Lung (tissue), 12 donors: Measurements from ENCODE around the gene KRTAP10-6. TPM values are rescaled to one million over a fixed set of nuclear protein-coding genes. Genes with fewer than 3 reads are reported as not detected.

Source experiments
- ATAC-seq: fragments of 200-7000 bp; cut with Tn5 transposase; one replicate; pipeline ENCODE4 v1.9.1; 2020; ENCODE audit warnings: moderate number of reproducible peaks; ENCODE audit not compliant: insufficient read depth, low FRiP score
- DNase-seq, 3 donors: peaks; one replicate each; pipeline ENCODE4 v3.0.0-alpha.2; 2013 to 2017
- H3K27ac ChIP-seq, 2 donors: one replicate each; pipeline ENCODE4 v1.5.1; 2013; ENCODE audit warnings: mild to moderate bottlenecking in 2 of 2, moderate library complexity in 2 of 2, control low read depth in 1 of 2, inconsistent platforms in 1 of 2, low read depth in 1 of 2, low read length in 1 of 2
- H3K27me3 ChIP-seq, 3 donors: one replicate each; pipeline ENCODE4 v1.5.1; 2013; ENCODE audit warnings: low read length in 2 of 3; ENCODE audit not compliant: control insufficient read depth in 3 of 3, insufficient read depth in 3 of 3
- H3K36me3 ChIP-seq, 4 donors: one replicate each; pipeline ENCODE4 v1.5.1; 2013; ENCODE audit warnings: low read length in 4 of 4, mild to moderate bottlenecking in 1 of 4, moderate library complexity in 1 of 4; ENCODE audit not compliant: control insufficient read depth in 4 of 4, insufficient read depth in 4 of 4
- H3K4me1 ChIP-seq, 5 donors: one replicate each; pipeline ENCODE4 v1.5.1; 2013; ENCODE audit warnings: low read length in 5 of 5, mild to moderate bottlenecking in 2 of 5, moderate library complexity in 1 of 5; ENCODE audit not compliant: control insufficient read depth in 5 of 5, insufficient read depth in 5 of 5
- H3K4me3 ChIP-seq: one replicate; pipeline ENCODE4 v1.5.1; 2013; ENCODE audit warnings: mild to moderate bottlenecking, control low read depth, moderate library complexity
- H3K9ac ChIP-seq, 2 donors: one replicate each; pipeline ENCODE4 v1.5.1; 2013; ENCODE audit warnings: low read length in 2 of 2, control low read depth in 1 of 2; ENCODE audit not compliant: insufficient read depth in 1 of 2
- H3K9me3 ChIP-seq, 4 donors: one replicate each; pipeline ENCODE4 v1.5.1; 2013; ENCODE audit warnings: low read length in 3 of 4, mild to moderate bottlenecking in 1 of 4, moderate library complexity in 1 of 4; ENCODE audit not compliant: control insufficient read depth in 4 of 4, insufficient read depth in 3 of 4
- CTCF ChIP-seq: IDR thresholded peaks from 2 replicates; pipeline ENCODE4 v1.5.1; 2012; ENCODE audit warnings: mild to moderate bottlenecking; ENCODE audit errors: control extremely low read depth, extremely low read depth
- WGBS, 2 donors: extraction: QIAGEN DNeasy Blood & Tissue Kit; methylation state at CpG; one replicate each; pipeline ENCODE4 v1.1.7; 2013; 5-methylcytosine and 5-hydroxymethylcytosine counted together
- polyA plus RNA-seq, 2 donors: library from polyadenylated mRNA; stranded (reverse); fragments of 200-250 nt; gene quantifications; one replicate each; pipeline ENCODE4 v1.2.1, GENCODE V29; 2013
- total RNA-seq, 2 donors: library from RNA; depleted of rRNA in 1 of 2; stranded (reverse); fragments of >200 nt in 1 of 2; gene quantifications; one replicate each; pipeline ENCODE4 v1.2.1, GENCODE V29; 2014 to 2021
- donor health status: control.
- donor health status: control.
- donor health status: Bipolar disorder and iron deficiency.
- donor health status: healthy.
- donor health status: DM: yes; HTN: yes; CAD: no.

Gene KRTAP10-6
- total and polyA plus RNA-seq, 4 donors = not detected

DNA sequence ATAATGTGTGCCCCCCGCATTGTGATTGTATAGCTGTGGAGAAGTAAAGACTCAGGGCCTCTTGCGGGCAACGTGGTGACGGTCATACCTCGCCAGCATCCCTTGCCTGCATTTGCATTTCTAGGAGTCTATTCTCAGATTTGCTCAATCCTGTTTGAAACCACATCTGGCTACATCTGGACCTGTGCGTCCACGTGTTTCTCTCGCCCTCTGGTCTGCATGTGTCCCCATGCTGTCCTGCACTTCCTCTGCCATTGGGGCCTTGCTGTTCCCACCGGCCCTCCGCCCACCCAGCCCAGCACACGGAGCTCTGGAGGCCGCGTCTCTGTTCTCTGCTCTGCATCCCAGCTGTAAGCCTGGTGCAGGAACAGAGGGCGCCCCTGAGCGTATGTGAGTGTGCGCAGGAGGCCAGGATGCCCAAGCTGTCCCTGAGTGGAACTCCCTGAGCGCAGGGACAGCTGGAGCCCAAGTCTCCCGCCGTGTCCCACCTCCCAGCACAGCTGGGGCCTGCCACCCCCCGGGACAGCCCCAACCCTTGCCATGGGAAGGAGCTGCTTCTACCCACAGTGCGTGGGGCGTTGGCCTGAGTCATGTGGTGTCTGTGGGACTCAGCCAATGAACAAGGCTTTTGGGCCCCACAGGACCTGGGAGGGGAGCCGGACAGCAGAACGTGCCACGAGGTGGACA, 42.6 kb downstream of the KRTAP10-6 start:
- no peaks in the 10 kb centered on the region for H3K27me3 ChIP-seq
- ATAC-seq (no peak), DNase-seq (no peak)
- peaks cover 0 to 10% (median 0%) of the 10 kb centered on the region in 5 donors for H3K4me1 ChIP-seq
- no peak overlapping the region for H3K27ac ChIP-seq
- 79 to 83% methylated on average over 25 of the region's 25 CpGs for WGBS, 2 donors
- no peak overlapping the region for H3K9ac ChIP-seq
- no peak overlapping the region for H3K4me3 ChIP-seq
- H3K9me3 ChIP-seq = peaks cover 0 to 11% (median 2%) of the 10 kb centered on the region in 4 donors
- TF ChIP-seq CTCF = no peak
- H3K36me3 ChIP-seq = no peaks in the 10 kb centered on the region

- Histone ChIP-seq H3K9ac (no peak overlapping the region), H3K4me1 (peaks cover 0 to 10% (median 0%) of the 10 kb centered on the region in 5 donors), H3K36me3 (no peaks in the 10 kb centered on the region), H3K27me3 (no peaks in the 10 kb centered on the region), H3K27ac (no peak overlapping the region), H3K9me3 (peaks cover 0 to 11% (median 3%) of the 10 kb centered on the region in 4 donors), H3K4me3 (no peak overlapping the region)
- WGBS, 2 donors = 31 to 40% methylated on average over 14 of the region's 14 CpGs
- no peak for ATAC-seq
- peak; percentile 31 to 55 (median 43) for DNase-seq
- TF ChIP-seq CTCF = no peak
Observed at GRCh38 chr21:44548922-44549321, 43.4 kb downstream of the KRTAP10-6 start.

GRCh38 chr21:44548381-44548780, 43.9 kb downstream of the KRTAP10-6 start:
- H3K27ac ChIP-seq = no peak overlapping the region
- peaks cover 0 to 10% (median 0%) of the 10 kb centered on the region in 5 donors for H3K4me1 ChIP-seq
- no peaks in the 10 kb centered on the region for H3K36me3 ChIP-seq
- WGBS, 2 donors = 47 to 73% methylated on average over 13 of the region's 13 CpGs
- peaks cover 0 to 11% (median 3%) of the 10 kb centered on the region in 4 donors for H3K9me3 ChIP-seq
- TF ChIP-seq CTCF = no peak
- peak in 2 of 3 donors; percentile 6 to 16 for DNase-seq
- no peak overlapping the region for H3K4me3 ChIP-seq
- H3K27me3 ChIP-seq = no peaks in the 10 kb centered on the region
- H3K9ac ChIP-seq = no peak overlapping the region
- ATAC-seq = no peak
